Nucleus accumbens (tissue), 56 donors: ENCODE data around the gene TAS1R1.

Source experiments
- DNase-seq, 56 donors: peaks; one replicate each; lab custom pipeline; 2025; lab: John Stamatoyannopoulos, UW

Gene TAS1R1

DNA sequence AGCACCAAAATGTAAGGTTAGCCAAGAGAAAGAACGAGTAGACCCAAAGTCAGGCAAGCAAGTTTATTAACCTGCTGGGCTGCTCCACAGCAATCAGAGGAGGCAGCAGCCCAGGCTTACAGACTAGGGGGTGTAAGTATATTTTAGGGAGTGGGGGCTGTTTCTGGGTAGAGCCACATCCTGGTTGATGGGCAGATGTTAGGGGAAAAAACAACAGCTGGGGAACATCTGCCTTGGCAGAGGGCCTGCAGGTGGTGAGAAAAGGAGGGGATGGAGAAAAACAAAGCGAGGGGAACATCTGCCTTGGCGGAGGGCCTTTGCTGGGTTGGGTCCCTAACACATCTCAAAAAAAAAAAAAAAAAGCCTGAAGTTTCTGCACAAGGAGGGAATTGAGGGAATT lies 15.0 kb downstream of the TAS1R1 start:
- DNase-seq = no peak

DNA sequence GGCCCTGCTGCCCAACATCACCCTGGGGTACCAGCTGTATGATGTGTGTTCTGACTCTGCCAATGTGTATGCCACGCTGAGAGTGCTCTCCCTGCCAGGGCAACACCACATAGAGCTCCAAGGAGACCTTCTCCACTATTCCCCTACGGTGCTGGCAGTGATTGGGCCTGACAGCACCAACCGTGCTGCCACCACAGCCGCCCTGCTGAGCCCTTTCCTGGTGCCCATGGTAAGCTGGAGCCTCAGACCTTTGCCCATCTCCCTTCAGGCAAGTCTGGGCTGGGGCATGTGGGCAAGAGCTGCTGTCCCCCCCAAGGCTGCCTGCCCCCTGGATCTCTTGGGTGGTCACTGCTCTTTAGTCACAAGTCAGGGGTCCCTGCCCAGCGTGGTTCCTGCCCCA lies 15.9 kb downstream of the TAS1R1 start:
- DNase-seq = no peak

DNA sequence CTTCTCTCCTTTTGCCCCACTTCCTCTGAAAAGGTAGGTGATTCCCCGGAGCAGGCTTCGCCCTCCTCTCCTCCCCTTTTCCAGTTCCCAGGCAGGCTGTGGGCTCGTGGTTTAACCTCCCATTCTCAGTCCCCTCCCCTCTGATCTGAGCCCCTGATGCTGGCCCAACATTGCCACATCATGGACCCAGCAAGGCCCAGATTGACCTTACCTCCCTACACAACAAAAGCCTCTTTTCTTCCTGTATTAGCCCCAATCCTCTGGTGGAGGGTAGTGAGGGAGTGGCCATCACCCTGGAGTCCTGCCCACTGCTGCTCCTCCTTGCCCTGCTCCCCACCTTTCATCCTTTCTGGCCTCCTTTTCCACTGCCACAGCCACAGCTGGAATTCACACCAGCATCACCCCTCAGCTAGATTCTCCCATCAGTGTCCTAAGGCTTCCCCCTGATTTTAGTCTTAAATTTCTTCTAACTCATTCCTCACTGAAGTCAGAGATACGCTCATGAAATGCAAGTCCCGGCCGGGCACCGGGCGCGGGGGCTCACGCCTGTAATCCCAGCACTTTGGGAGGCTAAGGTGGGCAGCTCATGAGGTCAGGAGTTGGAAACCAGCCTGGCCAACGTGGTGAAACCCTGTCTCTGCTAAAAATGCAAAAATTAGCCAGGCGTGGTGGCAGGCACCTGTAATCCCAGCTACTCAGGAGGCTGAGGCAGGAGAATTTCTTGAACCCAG lies 17.7 kb downstream of the TAS1R1 start:
- no peak for DNase-seq

DNA sequence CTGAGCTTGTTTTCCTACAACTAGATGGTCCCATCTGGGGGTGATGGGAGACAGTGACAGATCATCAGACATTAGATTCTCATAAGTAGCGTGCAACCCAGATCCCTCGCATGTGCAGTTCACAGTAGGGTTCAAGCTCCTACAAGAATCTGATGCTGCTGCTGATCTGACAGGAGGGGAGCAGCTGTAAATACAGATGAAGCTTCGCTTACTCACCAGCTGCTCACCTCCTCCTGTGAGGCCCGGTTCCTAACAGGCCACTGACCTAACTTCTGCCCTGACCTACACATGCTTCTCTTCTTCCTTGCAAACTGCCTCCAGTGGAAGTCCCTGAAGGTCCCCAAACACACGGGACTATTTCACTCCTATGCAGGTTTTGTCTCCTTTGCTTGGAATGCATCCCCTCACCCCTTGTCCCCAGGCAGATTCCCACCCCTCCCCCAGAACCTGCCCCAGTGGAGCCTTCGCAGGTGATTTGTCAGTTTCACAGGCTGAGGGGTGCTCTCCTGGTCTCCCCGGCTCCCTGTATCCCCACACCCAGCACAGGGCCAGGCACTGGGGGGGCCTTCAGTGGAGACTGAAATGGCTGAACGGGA lies 19.0 kb downstream of the TAS1R1 start:
- DNase-seq = no peak

DNA sequence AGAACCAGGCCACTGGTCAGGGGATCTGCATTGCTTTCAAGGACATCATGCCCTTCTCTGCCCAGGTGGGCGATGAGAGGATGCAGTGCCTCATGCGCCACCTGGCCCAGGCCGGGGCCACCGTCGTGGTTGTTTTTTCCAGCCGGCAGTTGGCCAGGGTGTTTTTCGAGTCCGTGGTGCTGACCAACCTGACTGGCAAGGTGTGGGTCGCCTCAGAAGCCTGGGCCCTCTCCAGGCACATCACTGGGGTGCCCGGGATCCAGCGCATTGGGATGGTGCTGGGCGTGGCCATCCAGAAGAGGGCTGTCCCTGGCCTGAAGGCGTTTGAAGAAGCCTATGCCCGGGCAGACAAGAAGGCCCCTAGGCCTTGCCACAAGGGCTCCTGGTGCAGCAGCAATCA lies 19.7 kb downstream of the TAS1R1 start:
- DNase-seq = no peak

DNA sequence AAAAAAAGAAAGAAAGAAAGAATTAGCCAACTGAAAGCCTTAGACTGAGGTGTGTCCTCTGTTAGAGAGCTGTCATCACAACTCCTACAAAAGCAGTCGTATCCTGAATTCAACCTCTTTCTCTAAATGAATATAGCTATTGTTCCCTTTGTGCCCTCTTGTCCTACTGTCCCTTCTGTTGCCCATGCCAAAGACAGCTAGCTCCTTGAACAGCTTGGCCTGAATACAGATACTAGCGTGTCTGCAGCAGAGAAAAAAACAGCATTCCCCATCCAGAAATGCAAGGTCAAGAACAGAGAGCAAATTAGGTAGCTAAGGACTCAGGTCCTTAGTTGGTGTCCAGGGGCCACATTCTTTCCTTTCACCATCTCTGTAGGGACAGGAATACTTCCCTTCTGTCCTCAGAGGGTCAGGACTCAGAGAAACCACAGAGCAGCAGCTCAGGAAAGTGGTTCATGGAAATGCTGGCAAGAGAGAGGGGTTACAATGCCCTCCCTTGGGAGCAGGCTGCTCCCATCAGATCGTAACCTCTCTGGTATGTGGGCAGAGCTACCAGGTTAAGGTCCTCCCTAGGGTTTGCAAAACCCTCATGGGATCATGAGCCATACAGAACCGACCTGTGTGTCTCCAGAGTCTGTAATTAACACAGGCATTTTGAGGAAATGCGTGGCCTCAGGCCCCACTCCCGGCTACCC lies 22.9 kb downstream of the TAS1R1 start:
- peak in 1 of 56 donors; percentile 22 for DNase-seq

DNA sequence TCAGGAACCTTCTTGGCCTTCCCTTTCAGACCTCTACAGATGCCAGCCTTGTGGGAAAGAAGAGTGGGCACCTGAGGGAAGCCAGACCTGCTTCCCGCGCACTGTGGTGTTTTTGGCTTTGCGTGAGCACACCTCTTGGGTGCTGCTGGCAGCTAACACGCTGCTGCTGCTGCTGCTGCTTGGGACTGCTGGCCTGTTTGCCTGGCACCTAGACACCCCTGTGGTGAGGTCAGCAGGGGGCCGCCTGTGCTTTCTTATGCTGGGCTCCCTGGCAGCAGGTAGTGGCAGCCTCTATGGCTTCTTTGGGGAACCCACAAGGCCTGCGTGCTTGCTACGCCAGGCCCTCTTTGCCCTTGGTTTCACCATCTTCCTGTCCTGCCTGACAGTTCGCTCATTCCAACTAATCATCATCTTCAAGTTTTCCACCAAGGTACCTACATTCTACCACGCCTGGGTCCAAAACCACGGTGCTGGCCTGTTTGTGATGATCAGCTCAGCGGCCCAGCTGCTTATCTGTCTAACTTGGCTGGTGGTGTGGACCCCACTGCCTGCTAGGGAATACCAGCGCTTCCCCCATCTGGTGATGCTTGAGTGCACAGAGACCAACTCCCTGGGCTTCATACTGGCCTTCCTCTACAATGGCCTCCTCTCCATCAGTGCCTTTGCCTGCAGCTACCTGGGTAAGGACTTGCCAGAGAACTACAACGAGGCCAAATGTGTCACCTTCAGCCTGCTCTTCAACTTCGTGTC lies 23.7 kb downstream of the TAS1R1 start:
- no peak for DNase-seq

DNA sequence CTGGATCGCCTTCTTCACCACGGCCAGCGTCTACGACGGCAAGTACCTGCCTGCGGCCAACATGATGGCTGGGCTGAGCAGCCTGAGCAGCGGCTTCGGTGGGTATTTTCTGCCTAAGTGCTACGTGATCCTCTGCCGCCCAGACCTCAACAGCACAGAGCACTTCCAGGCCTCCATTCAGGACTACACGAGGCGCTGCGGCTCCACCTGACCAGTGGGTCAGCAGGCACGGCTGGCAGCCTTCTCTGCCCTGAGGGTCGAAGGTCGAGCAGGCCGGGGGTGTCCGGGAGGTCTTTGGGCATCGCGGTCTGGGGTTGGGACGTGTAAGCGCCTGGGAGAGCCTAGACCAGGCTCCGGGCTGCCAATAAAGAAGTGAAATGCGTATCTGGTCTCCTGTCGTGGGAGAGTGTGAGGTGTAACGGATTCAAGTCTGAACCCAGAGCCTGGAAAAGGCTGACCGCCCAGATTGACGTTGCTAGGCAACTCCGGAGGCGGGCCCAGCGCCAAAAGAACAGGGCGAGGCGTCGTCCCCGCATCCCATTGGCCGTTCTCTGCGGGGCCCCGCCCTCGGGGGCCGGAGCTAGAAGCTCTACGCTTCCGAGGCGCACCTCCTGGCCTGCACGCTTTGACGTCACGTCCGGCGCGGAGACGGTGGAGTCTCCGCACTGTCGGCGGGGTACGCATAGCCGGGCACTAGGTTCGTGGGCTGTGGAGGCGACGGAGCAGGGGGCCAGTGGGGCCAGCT lies 24.4 kb downstream of the TAS1R1 start, which contains the start of gene ZBTB48:
TSS of gene ZBTB48 (plus strand) at position 621 of the 745 bp plus-strand sequence. CDS start 616 bp downstream, outside the sequence.
- peak; percentile 87 to 100 (median 98) for DNase-seq

DNA sequence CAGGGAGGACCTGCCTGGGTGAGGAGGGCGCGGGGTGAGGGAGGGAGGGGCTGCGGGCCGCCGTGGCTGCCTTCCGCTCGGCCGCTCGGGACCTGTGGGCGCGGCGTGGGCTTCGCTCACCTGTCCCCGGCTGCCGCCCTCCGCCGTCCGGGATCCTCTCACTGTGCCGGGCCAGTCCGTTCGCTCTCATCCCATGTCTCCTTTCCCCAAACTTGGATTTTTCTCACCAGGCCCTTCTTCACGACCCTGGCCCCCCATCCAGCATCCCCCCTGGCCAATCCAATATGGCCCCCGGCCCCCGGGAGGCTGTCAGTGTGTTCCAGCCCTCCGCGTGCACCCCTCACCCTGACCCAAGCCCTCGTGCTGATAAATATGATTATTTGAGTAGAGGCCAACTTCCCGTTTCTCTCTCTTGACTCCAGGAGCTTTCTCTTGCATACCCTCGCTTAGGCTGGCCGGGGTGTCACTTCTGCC lies 25.0 kb downstream of the TAS1R1 start:
- no peak for DNase-seq

DNA sequence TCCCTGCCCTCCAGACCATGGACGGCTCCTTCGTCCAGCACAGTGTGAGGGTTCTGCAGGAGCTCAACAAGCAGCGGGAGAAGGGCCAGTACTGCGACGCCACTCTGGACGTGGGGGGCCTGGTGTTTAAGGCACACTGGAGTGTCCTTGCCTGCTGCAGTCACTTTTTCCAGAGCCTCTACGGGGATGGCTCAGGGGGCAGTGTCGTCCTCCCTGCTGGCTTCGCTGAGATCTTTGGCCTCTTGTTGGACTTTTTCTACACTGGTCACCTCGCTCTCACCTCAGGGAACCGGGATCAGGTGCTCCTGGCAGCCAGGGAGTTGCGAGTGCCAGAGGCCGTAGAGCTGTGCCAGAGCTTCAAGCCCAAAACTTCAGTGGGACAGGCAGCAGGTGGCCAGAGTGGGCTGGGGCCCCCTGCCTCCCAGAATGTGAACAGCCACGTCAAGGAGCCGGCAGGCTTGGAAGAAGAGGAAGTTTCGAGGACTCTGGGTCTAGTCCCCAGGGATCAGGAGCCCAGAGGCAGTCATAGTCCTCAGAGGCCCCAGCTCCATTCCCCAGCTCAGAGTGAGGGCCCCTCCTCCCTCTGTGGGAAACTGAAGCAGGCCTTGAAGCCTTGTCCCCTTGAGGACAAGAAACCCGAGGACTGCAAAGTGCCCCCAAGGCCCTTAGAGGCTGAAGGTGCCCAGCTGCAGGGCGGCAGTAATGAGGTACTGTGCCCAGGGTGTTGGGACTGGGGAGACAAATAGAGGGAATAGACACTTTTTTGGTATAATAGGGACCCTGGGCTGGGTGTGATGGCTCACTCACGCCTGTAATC lies 25.7 kb downstream of the TAS1R1 start:
- no peak for DNase-seq

DNA sequence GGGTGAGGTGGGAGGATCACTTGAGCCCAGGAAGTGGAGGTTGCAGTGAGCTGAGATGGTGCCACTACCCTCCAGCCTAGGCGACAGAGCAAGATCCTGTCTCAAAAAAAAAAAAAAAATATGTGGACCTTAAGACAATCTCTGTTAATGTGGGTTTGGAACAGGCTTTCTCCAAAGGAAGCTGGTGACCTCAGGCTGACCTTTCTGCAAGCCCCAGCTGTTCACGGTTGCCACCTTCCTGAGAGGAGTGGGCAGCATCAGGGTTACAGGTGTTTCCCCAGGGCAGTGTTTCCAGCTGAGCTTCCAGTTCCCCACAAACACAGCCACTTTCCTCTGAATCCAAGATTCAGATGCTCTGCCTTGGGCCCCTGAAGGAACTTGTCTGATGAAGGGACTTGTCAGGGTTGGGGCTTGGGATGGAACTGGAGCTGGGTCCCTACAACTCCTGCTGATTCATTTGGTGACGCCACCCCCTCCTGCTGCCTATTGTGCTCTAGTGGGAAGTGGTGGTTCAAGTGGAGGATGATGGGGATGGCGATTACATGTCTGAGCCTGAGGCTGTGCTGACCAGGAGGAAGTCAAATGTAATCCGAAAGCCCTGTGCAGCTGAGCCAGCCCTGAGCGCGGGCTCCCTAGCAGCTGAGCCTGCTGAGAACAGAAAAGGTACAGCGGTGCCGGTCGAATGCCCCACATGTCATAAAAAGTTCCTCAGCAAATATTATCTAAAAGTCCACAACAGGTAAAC lies 26.6 kb downstream of the TAS1R1 start:
- DNase-seq = no peak

DNA sequence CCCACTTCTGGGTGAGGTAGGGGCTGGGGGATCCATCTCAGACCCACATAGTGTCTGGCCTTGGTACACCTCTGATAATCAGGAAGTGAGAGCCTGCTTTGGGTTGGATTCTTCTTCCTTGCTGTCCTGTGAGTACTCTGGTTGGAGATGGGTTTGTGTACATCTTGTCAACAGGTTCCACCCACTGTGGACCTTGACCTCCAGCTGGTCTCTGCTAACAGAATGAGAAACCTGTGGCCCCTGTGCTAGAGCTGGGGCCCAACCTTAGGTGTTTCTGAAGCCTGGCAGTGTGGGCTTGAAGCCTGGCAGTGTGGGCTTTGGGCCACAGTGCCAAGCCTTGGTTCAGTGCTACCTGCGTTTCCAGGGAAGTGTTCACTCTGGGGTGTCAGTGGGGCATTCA lies 27.3 kb downstream of the TAS1R1 start:
- no peak for DNase-seq

DNA sequence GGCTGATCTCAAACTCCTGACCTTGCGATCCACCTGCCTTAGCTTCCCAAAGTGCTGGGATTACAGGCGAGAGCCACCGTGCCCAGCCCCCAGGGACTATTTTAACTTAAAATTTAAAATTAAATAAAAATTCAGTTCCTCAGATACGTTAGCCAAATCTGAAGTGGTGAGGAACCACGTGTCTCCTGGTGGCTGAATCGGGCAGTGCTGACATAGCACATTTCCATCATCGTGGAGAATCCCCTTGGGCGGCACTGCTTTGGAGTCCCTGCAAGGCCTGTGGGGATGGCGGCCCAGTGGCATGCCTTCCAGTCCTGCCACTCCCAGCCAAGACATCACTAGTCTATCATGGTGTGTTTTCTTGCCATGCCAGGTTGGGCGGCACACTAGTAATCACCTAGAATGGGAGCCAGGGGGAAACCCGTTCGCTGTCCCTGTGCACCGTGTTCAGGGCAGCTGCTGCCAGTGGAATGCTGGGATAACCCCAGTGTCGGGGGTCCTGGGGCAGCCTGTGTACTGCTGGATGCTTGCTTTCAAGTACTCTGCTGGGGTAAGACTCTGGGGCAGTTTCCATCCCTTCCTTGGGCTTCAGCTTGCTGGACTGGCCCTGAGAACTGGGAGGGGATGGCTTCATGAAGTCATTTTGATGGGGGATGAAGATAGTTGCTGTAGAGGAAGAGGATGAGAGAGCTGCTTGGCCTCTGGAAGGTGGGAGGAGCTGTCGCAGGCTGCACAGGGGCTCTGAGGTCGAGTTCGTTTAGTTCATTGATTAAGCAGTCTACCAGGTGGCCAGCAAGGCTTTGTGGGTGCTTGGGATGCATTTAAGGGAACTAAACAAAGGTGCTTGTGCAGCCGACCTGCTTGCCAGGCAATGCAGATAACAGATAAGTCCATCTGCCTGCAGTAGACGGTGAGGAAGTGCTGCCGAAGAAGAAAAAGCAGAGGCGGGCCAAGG lies 29.3 kb downstream of the TAS1R1 start:
- DNase-seq = no peak

DNA sequence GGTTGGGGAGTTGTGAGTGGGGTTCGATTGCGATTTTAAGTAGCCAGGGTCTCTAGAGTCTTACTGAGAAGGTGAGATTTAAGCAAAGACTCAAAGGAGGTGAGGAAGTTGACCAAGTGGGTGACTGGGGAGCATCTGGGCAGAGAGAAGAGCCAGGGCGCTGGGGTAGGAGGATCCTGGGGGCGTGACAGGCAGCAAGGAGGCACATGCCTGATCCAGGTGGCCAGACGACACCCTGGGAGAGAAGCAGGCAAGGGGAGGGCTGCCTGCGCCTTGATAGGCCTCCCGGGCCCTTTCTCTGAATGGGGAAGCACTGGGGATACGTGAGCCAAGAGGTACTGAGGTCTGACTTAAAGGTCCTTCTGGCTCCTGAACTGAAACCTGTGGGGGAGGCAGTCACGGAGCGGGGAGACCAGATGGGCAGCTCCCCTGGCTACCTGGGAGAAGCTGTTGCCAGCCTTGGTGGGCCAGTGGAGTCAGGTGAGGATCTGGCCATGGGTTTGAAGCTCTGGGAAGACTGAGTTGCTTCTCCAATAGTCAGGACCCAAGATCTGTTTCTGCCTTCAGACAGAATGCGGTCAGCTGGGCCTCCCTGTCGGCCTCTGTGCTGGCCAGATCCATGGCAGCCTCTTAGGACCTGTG lies 30.1 kb downstream of the TAS1R1 start:
- DNase-seq = no peak

DNA sequence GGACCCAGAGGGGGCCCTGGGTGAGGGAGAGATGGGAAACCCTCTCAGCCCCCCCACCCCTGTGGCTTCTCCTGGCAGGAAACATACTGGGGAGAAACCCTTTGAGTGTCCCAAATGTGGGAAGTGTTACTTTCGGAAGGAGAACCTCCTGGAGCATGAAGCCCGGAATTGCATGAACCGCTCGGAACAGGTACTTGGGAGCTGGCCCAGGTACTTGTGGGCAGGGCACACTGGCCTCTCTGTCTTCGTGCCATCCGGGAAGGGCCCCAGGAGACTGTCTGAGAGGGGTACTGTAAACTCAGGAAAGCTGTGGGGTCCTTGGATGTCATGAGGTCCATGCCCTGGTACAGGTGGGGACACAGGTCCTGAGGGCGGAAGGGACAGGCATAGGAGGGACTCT lies 30.7 kb downstream of the TAS1R1 start:
- no peak for DNase-seq

DNA sequence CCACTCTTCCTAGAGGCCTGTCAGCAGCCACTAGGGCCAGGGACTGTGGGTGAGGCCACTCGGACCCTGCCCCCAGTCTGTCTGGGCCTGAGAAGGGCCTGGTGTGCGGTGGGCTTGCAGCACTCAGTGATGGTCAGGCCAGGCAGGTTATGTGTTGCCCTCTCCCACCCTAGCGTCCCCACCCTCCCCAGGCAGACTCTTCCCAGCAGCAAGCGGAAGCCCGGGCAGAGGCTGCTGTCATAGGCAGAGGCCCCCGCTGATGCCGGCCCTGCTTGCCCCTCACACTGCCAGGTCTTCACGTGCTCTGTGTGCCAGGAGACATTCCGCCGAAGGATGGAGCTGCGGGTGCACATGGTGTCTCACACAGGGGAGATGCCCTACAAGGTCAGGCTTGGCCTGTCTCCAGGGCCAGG lies 31.3 kb downstream of the TAS1R1 start:
- no peak for DNase-seq
